HEK293 (cell line): Measurements from ENCODE around the gene CNFN.

Source experiments
- CTCF ChIA-PET: fragments of 350-600 bp; formaldehyde crosslinking; extraction: SDS; loops from one replicate; lab custom pipeline; 2021; ENCODE audit warnings: antibody characterized with exemption; lab: Yijun Ruan, JAX
- POLR2A ChIA-PET: fragments of 300-600 bp; formaldehyde crosslinking; extraction: SDS; loops from one replicate; lab custom pipeline; 2020; ENCODE audit warnings: antibody characterized with exemption, inconsistent platforms; lab: Yijun Ruan, JAX
- H3K27ac ChIP-seq: fragments of 200-500 bp; sonication (Bioruptor generic); 2 replicates; pipeline ENCODE4 v1.5.1; 2014; ENCODE audit warnings: low read depth, low read length, control low read depth, inconsistent platforms; ENCODE audit errors: extremely low read depth
- H3K36me3 ChIP-seq, 2 experiments: fragments of 200-500 bp in 1 of 2; sonication (Bioruptor generic) in 1 of 2; 1 replicate in 1 of 2; 2 replicates in 1 of 2; pipeline ENCODE4 v1.5.1; 2014 to 2017; ENCODE audit warnings: inconsistent platforms in 2 of 2, low read length in 2 of 2; ENCODE audit not compliant: control insufficient read depth in 2 of 2, insufficient read depth in 1 of 2
- H3K4me1 ChIP-seq: fragments of 200-500 bp; sonication (Bioruptor generic); 2 replicates; pipeline ENCODE4 v1.5.1; 2014; ENCODE audit warnings: mild to moderate bottlenecking, low read length, inconsistent platforms; ENCODE audit not compliant: control insufficient read depth, insufficient read depth
- H3K4me3 ChIP-seq: 2 replicates; pipeline ENCODE4 v1.5.1; 2011; ENCODE audit warnings: low read depth, mild to moderate bottlenecking, control low read depth, low read length, moderate library complexity
- H3K9me3 ChIP-seq: fragments of 200-500 bp; sonication (Bioruptor generic); 2 replicates; pipeline ENCODE4 v1.5.1; 2014; ENCODE audit warnings: low read depth, low read length, inconsistent platforms; ENCODE audit not compliant: control insufficient read depth, insufficient read depth
- EGR2 ChIP-seq: fragments of 450-650 bp; formaldehyde crosslinking; IDR thresholded peaks from 2 replicates; pipeline ENCODE4 v1.5.1; 2016; ENCODE audit warnings: low read depth, missing biosample characterization, missing genetic modification characterization
- GLI2 ChIP-seq: fragments of 450-650 bp; formaldehyde crosslinking; IDR thresholded peaks from 2 replicates; pipeline ENCODE4; 2017; ENCODE audit warnings: missing biosample characterization, missing genetic modification characterization, low read depth, borderline replicate concordance
- GLIS2 ChIP-seq: fragments of 450-650 bp; formaldehyde crosslinking; IDR thresholded peaks from 2 replicates; pipeline ENCODE4 v1.5.1; 2016; ENCODE audit warnings: missing biosample characterization, missing genetic modification characterization
- OSR2 ChIP-seq: fragments of 450-650 bp; formaldehyde crosslinking; IDR thresholded peaks from 2 replicates; pipeline ENCODE4 v1.5.1; 2016; ENCODE audit warnings: missing biosample characterization, missing genetic modification characterization
- SCRT1 ChIP-seq: fragments of 450-650 bp; formaldehyde crosslinking; IDR thresholded peaks from 2 replicates; pipeline ENCODE4 v1.5.1; 2016; ENCODE audit warnings: missing biosample characterization, missing genetic modification characterization, borderline replicate concordance
- SP3 ChIP-seq: fragments of 450-650 bp; formaldehyde crosslinking; IDR thresholded peaks from 2 replicates; pipeline ENCODE4 v1.5.1; 2016; ENCODE audit warnings: missing biosample characterization, missing genetic modification characterization
- ZBTB8A ChIP-seq: fragments of 450-650 bp; formaldehyde crosslinking; IDR thresholded peaks from 2 replicates; pipeline ENCODE4 v1.5.1; 2016; ENCODE audit warnings: missing biosample characterization, missing genetic modification characterization
- ZFHX2 ChIP-seq: fragments of 450-650 bp; formaldehyde crosslinking; conservative IDR thresholded peaks from 2 replicates; pipeline ENCODE4 v1.5.1; 2016; ENCODE audit warnings: missing biosample characterization, missing genetic modification characterization
- ZFP37 ChIP-seq: fragments of 450-650 bp; formaldehyde crosslinking; IDR thresholded peaks from 2 replicates; pipeline ENCODE4 v1.5.1; 2016; ENCODE audit warnings: missing biosample characterization, missing genetic modification characterization
- ZNF114 ChIP-seq: fragments of 450-650 bp; formaldehyde crosslinking; IDR thresholded peaks from 2 replicates; pipeline ENCODE4 v1.5.0; 2017; ENCODE audit warnings: missing biosample characterization, missing genetic modification characterization
- ZNF132 ChIP-seq: fragments of 450-650 bp; formaldehyde crosslinking; IDR thresholded peaks from 2 replicates; pipeline ENCODE4 v1.5.1; 2017; ENCODE audit warnings: missing biosample characterization, missing genetic modification characterization, borderline replicate concordance
- ZNF146 ChIP-seq: fragments of 450-650 bp; formaldehyde crosslinking; IDR thresholded peaks from 2 replicates; pipeline ENCODE4 v1.5.1; 2016; ENCODE audit warnings: missing biosample characterization, missing genetic modification characterization
- ZNF221 ChIP-seq: fragments of 450-650 bp; formaldehyde crosslinking; IDR thresholded peaks from 2 replicates; pipeline ENCODE4 v1.5.1; 2017; ENCODE audit warnings: missing biosample characterization, missing genetic modification characterization, borderline replicate concordance
- ZNF510 ChIP-seq: fragments of 450-650 bp; formaldehyde crosslinking; IDR thresholded peaks from 2 replicates; pipeline ENCODE4 v1.5.1; 2018; ENCODE audit warnings: mild to moderate bottlenecking, missing genetic modification characterization, missing biosample characterization; ENCODE audit not compliant: insufficient replicate concordance
- ZNF514 ChIP-seq: fragments of 450-650 bp; formaldehyde crosslinking; IDR thresholded peaks from 2 replicates; pipeline ENCODE4 v1.5.1; 2016; ENCODE audit warnings: missing biosample characterization, missing genetic modification characterization
- ZNF521 ChIP-seq: fragments of 450-650 bp; formaldehyde crosslinking; IDR thresholded peaks from 2 replicates; pipeline ENCODE4 v1.5.1; 2017; ENCODE audit warnings: missing biosample characterization, mild to moderate bottlenecking, missing genetic modification characterization
- ZNF585B ChIP-seq: fragments of 450-650 bp; formaldehyde crosslinking; IDR thresholded peaks from 2 replicates; pipeline ENCODE4 v1.5.1; 2016; ENCODE audit warnings: missing biosample characterization, missing genetic modification characterization
- ZNF596 ChIP-seq: fragments of 450-650 bp; IDR thresholded peaks from 2 replicates; pipeline ENCODE4 v1.5.0; 2018; ENCODE audit warnings: missing biosample characterization, mild to moderate bottlenecking, missing genetic modification characterization, moderate library complexity
- ZNF610 ChIP-seq: fragments of 450-650 bp; formaldehyde crosslinking; IDR thresholded peaks from 2 replicates; pipeline ENCODE4 v1.5.1; 2016; ENCODE audit warnings: missing biosample characterization, missing genetic modification characterization, borderline replicate concordance
- ZNF776 ChIP-seq: fragments of 450-650 bp; formaldehyde crosslinking; IDR thresholded peaks from 2 replicates; pipeline ENCODE4 v1.5.0; 2017; ENCODE audit warnings: missing biosample characterization, missing genetic modification characterization, borderline replicate concordance
- ZNF791 ChIP-seq: fragments of 450-650 bp; formaldehyde crosslinking; IDR thresholded peaks from 2 replicates; pipeline ENCODE4 v1.5.1; 2016; ENCODE audit warnings: missing biosample characterization, missing genetic modification characterization
- ZSCAN23 ChIP-seq: fragments of 450-650 bp; formaldehyde crosslinking; IDR thresholded peaks from 2 replicates; pipeline ENCODE4 v1.5.1; 2016; ENCODE audit warnings: missing biosample characterization, missing genetic modification characterization
- TF ChIP-seq, protein P1 (sequence below): fragments of 450-650 bp; formaldehyde crosslinking; IDR thresholded peaks from 2 replicates; pipeline ENCODE4 v1.5.1; 2016; ENCODE audit warnings: missing biosample characterization, missing genetic modification characterization
- TF ChIP-seq, protein P2 (sequence below): fragments of 450-650 bp; formaldehyde crosslinking; IDR thresholded peaks from 2 replicates; pipeline ENCODE4 v1.5.1; 2016; ENCODE audit warnings: missing biosample characterization, missing genetic modification characterization

Gene CNFN

DNA sequence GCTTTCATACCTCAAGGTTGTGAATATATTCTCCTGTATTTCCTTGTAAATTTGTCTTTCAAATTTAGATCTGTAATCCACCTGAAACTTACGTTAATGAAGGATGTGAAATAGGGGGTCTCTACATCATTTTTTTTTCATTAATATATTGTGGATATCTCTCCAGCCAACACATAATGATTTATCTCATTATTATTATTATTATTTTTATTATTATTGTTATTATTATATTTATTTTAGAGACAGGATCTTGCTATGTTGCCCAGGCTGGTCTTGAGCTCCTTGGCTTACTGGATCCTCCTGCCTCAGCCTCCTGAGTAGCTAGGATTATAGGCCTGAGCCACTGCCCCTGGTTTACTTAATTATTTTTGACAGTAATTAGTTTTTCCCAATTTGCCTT lies 41.4 kb upstream of the CNFN start:
- H3K4me1 ChIP-seq = peaks cover 5% of the 10 kb centered on the region; the same call in 1 of the 2 replicates
- H3K9me3 ChIP-seq = no peaks in the 10 kb centered on the region
- H3K36me3 ChIP-seq = no peaks in the 10 kb centered on the region
- H3K4me3 ChIP-seq = no peak overlapping the region
- H3K27ac ChIP-seq = no peak overlapping the region
- TF ChIP-seq ZNF596 (tag by site-specific recombination) (no peak), ZNF514 (tag by site-specific recombination) (no peak)
- TF ChIP-seq, protein P1, sequence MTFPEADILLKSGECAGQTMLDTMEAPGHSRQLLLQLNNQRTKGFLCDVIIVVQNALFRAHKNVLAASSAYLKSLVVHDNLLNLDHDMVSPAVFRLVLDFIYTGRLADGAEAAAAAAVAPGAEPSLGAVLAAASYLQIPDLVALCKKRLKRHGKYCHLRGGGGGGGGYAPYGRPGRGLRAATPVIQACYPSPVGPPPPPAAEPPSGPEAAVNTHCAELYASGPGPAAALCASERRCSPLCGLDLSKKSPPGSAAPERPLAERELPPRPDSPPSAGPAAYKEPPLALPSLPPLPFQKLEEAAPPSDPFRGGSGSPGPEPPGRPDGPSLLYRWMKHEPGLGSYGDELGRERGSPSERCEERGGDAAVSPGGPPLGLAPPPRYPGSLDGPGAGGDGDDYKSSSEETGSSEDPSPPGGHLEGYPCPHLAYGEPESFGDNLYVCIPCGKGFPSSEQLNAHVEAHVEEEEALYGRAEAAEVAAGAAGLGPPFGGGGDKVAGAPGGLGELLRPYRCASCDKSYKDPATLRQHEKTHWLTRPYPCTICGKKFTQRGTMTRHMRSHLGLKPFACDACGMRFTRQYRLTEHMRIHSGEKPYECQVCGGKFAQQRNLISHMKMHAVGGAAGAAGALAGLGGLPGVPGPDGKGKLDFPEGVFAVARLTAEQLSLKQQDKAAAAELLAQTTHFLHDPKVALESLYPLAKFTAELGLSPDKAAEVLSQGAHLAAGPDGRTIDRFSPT (tag by site-specific recombination) = no peak
- ChIA-PET POLR2A (no interaction called here), CTCF (interaction anchor here (0.5 to 3.5 kb wide), 8 partner anchors 9 to 376 kb away, joined by 3 to 31 read pairs (median 3); partner anchors contain the start of gene CEACAM1)

DNA sequence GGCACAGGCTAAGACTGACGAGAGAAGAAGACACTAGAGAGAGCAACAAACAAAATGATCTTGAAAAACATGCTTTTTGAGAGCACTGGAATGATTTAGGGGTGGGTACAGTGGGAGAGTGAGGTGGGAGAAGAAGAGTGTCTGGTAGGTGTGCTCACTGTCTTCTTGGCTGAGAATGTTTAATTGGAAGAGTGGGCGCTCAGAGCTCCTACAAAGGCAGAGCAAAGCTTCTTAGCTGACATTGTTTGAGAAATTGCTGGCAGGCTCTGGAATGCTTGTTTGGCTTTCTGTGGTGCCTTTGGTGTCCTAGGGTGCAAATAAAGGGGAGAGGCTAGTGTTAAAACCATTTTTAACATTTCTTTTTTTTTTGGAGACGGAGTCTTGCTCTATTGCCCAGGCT lies 38.6 kb upstream of the CNFN start:
- H3K4me1 ChIP-seq = no peaks in the 10 kb centered on the region; the same call in 1 of the 2 replicates
- ChIA-PET POLR2A (no interaction called here), CTCF (interaction anchor here (1.0 to 11.4 kb wide), 3 partner anchors 10 to 320 kb away, joined by 4 to 90 read pairs (median 10); partner anchors contain the start of gene CXCL17)
- no peak overlapping the region for H3K27ac ChIP-seq
- H3K36me3 ChIP-seq = no peaks in the 10 kb centered on the region
- no peak overlapping the region for H3K4me3 ChIP-seq
- H3K9me3 ChIP-seq = no peaks in the 10 kb centered on the region
- no peak for TF ChIP-seq ZNF521
- no peak for TF ChIP-seq ZNF114 (tag by site-specific recombination)
- peak; percentile 33; the same call in 1 of the 2 replicates for TF ChIP-seq ZFHX2
- peak; percentile 60; the same call in 1 of the 2 replicates for TF ChIP-seq EGR2 (tag by site-specific recombination)

DNA sequence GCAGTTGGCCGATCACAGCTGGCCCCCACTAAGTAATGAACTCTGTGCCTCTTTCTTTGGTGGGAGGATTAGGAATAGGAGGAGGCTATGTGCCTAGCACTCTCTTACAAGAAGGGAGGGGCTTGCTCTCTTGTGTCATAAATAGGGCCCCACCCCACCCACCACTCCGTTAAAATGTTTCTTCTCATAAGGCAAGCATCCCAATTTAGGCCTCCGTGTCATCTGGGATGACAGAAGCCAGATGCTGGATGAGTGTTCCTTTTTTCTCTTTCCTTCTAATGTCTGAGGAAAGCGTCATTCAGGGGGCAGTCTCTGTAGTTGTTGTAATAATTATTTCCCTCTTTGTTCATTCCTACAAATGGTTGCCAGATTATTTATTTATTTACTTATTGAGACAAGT lies 37.2 kb upstream of the CNFN start, which contains the start of gene LIPE:
LIPE (minus strand) TSS at position 76 of the 400 bp plus-strand sequence. CDS start 239 bp downstream, outside the sequence.
- ChIA-PET POLR2A (interaction anchor here (0.6 kb wide), 2 partner anchors 56 to 1826 kb away, joined by 4 read pairs; no protein-coding TSS in a partner anchor), CTCF (interaction anchor here (1.5 to 11.4 kb wide), 2 partner anchors 11 to 14 kb away, joined by 10 to 90 read pairs; partner anchors contain the start of gene CXCL17)
- Histone ChIP-seq H3K36me3 (no peaks in the 10 kb centered on the region), H3K9me3 (no peaks in the 10 kb centered on the region), H3K4me3 (no peak within 1 kb of the TSS)
- TF ChIP-seq SP3 (tag by site-specific recombination) (no peak), ZNF146 (tag by site-specific recombination) (no peak), OSR2 (tag by site-specific recombination) (no peak), ZNF791 (no peak), ZSCAN23 (tag by site-specific recombination) (no peak), ZNF610 (no peak), ZFP37 (tag by site-specific recombination) (no peak), SCRT1 (tag by site-specific recombination) (no peak), ZNF510 (tag by site-specific recombination) (no peak), ZNF585B (tag by site-specific recombination) (no peak), ZNF221 (tag by site-specific recombination) (no peak), GLI2 (no peak), ZBTB8A (tag by site-specific recombination) (no peak), ZNF776 (tag by site-specific recombination) (no peak), GLIS2 (no peak), ZNF514 (tag by site-specific recombination) (no peak), ZNF132 (tag by site-specific recombination) (no peak)
- TF ChIP-seq, protein P1 (tag by site-specific recombination) = no peak
- TF ChIP-seq, protein P2, sequence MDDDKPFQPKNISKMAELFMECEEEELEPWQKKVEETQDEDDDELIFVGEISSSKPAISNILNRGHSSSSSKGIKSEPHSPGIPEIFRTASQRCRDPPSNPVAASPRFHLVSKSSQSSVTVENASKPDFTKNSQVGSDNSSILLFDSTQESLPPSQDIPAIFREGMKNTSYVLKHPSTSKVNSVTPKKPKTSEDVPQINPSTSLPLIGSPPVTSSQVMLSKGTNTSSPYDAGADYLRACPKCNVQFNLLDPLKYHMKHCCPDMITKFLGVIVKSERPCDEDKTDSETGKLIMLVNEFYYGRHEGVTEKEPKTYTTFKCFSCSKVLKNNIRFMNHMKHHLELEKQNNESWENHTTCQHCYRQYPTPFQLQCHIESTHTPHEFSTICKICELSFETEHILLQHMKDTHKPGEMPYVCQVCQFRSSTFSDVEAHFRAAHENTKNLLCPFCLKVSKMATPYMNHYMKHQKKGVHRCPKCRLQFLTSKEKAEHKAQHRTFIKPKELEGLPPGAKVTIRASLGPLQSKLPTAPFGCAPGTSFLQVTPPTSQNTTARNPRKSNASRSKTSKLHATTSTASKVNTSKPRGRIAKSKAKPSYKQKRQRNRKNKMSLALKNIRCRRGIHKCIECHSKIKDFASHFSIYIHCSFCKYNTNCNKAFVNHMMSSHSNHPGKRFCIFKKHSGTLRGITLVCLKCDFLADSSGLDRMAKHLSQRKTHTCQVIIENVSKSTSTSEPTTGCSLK (tag by site-specific recombination) = no peak
- TF ChIP-seq, all 188 proteins: peak for 0
- Histone ChIP-seq H3K27ac (no peak within 1 kb of the TSS), H3K4me1 (peaks cover 3% of the 10 kb centered on the region; the same call in 1 of the 2 replicates)
